HG03139 (cell line): ENCODE data around the gene ONECUT3.

ENCODE experiments used
- ATAC-seq: cut with Tn5 transposase; IDR thresholded peaks from one replicate; pipeline ENCODE4 v1.9.1; 2021; ENCODE audit not compliant: unreplicated experiment

ONECUT3 gene

DNA sequence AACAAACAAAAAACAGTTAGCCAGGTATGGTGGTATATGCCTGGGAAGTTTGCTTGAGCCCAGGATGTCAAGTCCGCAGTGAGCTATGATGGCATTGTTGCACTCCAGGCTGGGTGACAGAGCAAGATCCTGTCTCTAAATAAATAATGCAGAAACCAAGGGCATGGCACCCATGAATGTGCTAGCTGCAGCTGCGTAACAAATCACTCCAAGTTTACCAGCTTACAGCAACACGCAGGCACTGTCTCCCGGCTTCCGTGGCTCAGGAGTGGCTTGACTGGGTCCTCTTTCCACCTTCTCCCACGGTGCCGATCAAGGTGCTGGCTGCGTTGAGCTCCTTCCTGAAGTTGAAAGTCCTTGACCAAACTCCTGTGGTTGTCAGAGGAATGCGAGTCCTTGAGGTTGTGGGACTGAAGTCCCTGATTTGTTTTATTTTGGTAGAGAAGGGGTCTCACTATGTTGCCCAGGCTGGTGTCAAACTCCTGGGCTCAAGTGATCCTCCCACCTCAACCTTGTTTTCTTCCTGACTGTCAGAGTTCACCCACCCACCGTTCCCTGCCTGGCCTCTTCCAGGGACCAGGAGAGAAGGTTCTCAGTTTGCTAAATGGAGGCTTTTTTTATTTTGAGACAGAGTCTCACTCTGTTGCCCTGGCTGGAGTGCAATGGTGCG is 13.2 kb upstream of the ONECUT3 start:
- ATAC-seq: no peak

- ATAC-seq: no peak
Observed at GRCh38 chr19:1742989-1743696, 10.2 kb upstream of the ONECUT3 start.

DNA sequence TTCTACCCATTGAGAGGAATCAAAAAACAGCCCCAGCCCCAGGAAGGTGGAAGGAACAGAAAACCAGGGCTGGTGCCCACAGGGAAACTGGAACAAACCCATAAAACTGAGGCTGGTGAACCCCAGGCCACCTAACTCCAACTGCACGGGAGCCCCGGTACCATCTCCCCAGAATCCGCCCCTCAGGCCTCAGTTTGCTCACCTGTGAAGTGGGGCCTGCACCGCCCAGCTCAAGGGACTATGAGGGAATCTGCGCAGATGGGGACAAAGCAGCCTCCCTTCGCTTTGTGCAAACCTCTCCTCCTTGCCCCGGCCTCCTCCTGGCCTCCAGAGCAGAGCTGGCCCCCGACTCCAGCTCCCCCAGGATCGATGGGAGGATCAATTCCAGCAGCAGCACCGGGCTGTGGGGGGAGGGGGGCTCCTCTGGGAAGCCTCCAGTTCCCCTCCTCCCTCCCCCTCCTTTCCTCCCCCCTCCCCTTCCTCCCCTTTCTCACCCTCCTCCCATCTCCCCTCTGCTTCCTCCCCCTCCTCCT is 9.1 kb upstream of the ONECUT3 start:
- no peak for ATAC-seq

DNA sequence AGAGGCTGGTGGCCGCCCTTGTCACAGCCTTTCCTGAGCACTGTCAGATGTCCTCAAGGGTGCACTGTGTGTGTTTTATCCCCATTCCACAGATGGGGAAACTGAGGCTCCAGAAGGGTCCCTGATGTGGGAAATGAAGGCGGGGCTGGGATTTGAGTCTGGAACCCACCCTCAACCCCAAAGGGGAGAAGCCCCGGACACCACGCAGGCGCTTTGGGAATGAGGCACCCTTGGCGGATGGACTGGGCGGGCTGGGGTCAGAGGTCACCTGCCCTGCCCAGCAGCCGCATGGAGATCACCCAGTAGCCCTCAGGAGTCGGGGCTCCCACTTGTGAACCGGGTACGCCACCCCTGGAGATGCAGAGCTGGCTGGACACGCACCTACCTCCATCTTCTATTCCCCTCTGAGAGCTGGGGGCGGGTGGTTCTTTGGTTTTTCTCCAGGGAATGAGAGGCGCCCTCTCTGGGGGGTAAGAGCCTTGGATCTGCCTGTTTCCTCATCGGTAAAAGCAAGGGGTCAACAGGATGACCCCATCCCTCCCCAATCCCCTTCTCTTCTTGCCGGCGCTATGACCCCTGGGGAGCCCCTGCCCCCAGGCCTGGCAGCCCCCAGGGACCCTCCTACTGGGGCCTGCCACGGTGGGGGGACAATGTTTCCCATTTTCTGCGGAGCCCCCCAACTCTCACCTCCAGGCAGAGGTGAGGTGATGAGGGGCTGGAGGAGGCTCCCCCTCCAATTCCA is 8.3 kb upstream of the ONECUT3 start:
- no peak for ATAC-seq

DNA sequence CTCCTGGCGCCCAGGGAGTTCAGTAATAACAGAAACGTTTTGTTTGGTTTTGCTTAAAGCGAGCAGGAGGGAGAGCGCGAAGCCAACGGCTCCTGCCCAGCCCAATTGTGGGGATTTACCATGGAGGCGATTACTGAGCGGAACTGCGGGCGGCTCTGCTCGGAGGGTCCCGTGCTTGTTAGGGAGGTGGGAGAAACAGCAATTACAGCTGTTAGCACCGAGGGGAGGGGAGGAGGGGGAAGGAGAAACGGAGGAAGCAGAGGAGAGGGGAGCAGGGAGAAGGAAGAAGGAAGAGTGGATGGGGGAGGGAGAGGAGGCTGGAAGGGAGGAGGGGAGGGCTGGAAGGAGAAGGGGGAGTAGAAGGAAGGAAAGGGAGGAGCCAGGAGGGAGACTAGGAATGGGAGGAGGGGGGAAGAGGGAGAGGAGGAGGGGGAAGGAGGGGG is 7.7 kb upstream of the ONECUT3 start:
- ATAC-seq: no peak

- no peak for ATAC-seq
Observed at GRCh38 chr19:1746401-1747284, 6.7 kb upstream of the ONECUT3 start.

- no peak for ATAC-seq
Observed at GRCh38 chr19:1747285-1748114, 5.8 kb upstream of the ONECUT3 start.

DNA sequence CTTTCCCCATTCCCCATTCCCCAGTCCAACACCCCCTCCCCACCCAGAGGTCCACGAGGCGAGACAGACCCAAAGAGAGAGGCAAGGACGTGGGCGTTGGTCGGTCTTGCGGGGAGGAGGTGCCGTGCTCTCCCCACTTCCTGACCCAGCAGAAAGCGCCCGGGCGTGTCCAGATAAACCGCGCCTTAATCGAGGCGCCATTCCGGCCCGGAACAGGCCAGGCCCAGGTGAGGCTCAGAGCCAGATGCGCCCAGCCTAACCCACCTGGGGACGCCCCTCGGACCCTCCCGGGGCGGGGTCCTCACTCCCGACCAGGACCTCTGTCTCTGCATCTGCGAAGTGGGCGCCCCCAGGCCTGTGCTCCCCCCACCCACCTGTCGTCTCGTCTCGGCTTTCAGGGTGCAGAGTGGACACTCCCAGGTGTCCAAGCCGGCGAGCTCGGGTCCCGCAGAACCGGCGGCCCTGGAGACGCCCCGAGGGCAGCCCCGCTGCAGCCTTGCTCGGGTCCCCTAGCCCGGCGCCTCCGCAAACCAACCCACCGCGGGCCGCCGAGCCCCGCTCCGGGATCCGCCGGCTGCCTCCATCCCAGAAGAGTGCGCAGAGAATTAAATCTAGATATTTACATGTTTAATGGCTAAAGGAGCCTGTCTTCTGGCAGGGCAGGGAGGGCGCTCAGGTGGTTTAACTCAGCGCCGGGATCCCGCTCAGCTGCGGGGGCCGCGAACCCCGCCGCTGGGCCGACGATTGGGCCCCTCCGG is 5.0 kb upstream of the ONECUT3 start:
- no peak for ATAC-seq

- no peak for ATAC-seq
Observed at GRCh38 chr19:1748873-1749341, 4.4 kb upstream of the ONECUT3 start.

DNA sequence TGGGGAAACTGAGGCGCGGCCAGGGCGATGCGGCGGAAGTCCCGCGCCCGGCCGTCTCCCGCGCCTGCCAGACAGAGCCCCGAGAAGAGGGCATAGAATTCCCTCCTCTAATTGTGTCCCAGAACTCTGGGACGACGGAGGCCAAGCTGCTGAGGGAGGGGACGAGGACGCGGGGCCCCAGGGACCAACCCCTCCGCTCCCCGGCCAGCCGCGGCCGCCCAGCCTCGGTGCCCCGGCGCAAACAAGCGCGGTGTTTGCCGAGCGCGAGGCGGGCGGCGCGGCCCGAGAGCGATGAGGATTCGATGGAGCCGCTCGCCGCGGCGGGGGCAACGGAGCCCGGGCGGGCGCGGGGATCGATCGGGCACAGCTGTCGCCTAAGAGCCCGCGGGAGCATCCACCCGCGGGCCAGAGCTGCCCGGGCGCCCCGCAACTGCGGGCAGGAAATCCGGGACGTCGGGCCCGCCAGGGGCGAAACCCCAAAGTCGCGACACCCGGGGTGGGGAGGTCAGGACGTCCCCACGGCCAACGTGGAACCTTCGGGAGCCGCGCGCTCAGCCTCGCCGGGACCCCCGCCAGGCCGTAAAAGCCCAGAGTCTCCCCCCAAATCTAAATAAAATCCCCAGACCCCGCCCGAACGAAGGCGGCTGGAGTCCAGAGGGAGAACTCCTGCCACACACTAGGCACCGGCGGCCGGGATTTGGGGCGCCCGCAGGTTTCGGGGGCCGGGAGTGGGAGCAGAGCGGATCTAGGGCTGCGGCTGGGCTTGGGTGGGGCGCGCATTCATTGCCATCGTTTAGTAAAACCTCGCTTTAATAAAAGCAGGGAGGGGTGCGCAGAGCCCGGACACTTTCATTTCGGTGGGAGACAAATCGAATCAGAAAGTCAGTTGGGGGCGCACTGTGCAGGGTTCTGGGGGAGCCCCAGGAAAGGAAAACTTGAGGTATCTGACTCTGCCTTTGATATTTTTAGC is 3.6 kb upstream of the ONECUT3 start:
- no peak for ATAC-seq

- ATAC-seq: no peak
Observed at GRCh38 chr19:1750343-1751021, 2.8 kb upstream of the ONECUT3 start.

- no peak for ATAC-seq
Observed at GRCh38 chr19:1751367-1752008, 1.8 kb upstream of the ONECUT3 start.

DNA sequence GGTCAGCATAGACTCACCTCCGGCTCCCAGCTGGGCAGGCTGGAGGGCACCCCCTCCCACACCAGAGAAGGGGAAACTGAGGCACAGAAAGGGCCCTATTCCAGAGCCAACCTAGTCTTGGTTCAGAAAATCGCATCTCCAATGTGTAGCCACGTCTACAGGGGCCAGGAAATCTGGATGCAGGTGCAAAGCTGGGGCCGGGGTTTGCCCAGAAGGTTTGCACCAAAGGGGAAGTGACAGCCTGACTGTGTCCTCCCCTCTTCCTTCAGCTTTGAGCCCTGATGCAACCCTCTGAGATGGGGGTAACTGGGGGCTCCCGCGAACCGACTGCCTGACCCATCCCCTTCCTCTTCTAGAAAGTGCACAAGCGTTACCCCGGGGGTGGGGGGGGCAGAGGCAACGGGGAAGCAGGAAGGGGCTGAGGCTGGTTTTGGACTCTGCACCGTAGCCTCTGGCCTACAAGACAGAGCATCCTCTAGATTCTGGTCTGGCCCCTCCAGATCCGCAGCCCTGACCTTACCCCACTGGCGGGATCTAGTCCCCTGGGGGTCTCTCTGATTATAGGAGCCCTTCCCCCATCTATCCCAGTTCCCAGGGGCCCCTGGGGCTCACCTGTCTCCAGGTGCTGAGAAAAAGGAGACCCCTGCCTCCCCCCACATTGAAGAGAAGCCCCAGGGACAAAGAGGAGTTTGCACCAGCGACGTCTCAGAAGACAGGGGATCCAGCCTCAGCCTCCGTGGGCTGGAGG is 1.1 kb upstream of the ONECUT3 start:
- ATAC-seq: no peak

DNA sequence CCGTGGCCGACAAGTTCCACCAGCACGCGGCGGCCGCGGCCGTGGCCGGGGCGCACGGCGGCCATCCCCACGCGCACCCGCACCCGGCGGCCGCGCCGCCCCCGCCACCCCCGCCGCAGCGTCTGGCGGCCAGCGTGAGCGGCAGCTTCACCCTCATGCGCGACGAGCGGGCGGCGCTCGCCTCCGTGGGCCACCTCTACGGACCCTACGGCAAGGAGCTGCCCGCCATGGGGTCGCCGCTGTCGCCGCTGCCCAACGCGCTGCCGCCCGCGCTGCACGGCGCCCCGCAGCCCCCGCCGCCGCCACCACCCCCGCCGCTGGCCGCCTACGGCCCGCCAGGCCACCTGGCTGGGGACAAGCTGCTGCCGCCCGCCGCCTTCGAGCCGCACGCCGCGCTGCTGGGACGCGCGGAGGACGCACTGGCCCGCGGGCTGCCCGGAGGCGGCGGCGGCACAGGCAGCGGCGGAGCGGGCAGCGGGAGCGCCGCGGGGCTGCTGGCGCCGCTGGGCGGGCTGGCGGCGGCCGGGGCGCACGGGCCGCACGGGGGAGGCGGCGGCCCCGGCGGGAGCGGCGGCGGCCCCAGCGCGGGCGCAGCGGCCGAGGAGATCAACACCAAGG is 821 bp downstream of the ONECUT3 start:
- ATAC-seq: no peak

DNA sequence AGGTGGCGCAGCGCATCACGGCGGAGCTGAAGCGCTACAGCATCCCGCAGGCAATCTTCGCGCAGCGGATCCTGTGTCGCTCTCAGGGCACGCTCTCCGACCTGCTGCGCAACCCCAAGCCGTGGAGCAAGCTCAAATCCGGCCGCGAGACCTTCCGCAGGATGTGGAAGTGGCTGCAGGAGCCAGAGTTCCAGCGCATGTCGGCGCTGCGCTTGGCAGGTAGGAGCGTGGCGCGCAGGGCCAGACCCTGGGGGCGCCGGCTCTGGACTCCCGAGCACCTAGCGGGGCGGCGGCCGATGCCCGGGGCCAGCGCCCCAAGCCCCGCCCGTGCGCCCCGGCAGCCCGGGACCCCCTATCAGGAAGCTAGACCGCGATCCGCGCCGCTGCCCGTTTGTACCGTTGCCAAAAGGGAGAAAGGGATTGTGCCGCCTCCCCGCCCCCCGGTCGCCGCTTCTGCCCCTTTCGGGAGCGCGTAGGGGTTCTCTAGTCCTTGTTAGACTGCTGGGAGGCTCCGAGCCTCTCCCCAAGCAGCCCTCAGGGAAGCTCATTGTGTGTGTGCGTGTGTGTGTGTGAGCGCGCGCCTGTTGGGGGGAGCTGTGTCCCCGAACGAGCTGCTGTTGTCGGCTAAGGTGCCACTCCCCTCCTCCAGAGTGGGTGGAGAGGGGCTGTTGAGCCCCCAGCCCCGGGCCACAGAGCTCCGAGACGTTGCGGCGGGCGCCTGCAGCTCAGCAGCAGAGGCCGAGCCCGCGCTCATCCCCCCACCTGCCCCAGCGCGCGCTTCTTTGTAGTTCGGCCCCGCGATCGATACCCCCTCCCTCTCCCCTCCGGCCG is 1.5 kb downstream of the ONECUT3 start:
- ATAC-seq: no peak
